ENCODE data around the gene TANK.

TANK gene

DNA sequence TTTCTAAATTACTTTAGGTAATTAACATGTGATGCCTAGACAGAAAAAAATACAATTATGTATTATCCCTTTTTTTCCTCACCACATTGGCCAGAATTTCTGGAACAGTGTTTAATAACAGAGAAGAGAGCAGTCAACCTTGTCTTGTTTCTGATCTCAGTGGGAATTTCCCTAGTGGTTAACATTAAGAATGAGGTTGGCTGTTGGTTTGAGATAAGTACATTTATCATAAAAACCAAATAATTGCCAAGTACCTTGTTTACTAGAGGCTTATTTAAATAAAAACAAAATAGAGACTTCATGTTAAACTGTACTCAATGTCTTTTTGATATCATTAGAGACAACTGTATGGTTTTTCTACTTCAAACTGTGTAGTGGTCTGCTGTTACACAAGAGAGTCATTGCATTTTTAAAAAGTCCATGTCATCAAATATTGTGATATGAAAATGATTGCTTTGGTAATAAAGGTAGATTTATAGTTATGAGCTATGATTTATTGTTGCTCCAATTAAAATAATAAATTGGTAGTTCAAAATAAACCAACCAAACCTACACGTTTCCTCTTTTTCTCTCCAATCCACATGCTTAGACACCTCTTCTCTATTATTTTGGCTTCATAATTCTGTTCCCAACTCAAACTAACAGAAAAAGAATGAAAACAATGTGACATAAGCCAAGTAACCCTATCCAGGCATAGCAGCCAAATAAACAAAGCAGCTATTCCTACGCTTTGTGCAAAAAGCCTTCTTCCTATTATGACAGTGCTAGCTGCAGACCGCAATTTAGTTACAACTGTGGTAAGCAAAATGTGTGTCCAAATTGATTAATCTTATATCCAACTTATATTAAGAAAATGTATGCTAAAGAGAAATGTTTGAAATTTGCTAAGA is 20.9 kb upstream of the TANK start:
- Histone ChIP-seq H3K27ac (ENCODE audit: low read length) (no peak overlapping the region), H3K4me3 (ENCODE audit: low read depth in 1 of 2, low read length in 2 of 2) (no peak overlapping the region)

DNA sequence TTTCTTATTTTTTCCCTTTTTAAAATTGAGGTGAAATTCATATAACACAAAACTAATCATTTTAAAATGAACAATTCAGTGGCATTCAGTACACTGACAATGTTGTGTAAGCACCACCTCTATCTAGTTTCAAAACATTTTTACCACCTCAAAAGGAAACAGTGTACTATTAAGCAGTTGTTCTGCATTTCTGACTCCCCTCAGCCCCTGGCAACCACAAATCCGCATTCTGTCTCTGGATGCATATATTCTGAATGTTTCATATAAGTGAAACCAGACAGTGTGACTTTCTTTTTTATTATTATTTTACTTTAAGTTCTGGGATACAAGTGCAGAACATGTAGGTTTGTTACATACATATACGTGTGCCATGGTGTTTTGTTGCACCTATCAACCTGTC is 19.2 kb upstream of the TANK start:
- H3K4me2 ChIP-seq (ENCODE audit: insufficient read depth, low read length): no peak overlapping the region

More for the DNA sequence above, 20.9 kb upstream of the TANK start:
- Histone ChIP-seq H2AFZ (ENCODE audit: low read depth, low read length) (no peak overlapping the region), H3K27me3 (ENCODE audit: insufficient read depth, low read length, poor library complexity) (no peaks in the 10 kb centered on the region), H3K4me2 (ENCODE audit: insufficient read depth, low read length) (no peak overlapping the region), H3K9ac (ENCODE audit: low read depth, low read length) (no peak overlapping the region), H3K36me3 (ENCODE audit: insufficient read depth, low read length) (no peaks in the 10 kb centered on the region), H3K9me3 (ENCODE audit: insufficient read depth, low read length, severe bottlenecking) (no peaks in the 10 kb centered on the region), H4K20me1 (ENCODE audit: insufficient read depth, low read length) (no peaks in the 10 kb centered on the region), H3K4me1 (ENCODE audit: insufficient read depth, low read length) (no peaks in the 10 kb centered on the region; the same call in 1 of the 2 replicates), H3K79me2 (ENCODE audit: insufficient read depth, low read length) (no peaks in the 10 kb centered on the region)
- DNase-seq (no peak), ATAC-seq (ENCODE audit: insufficient read depth, low read depth) (no peak)
- TF ChIP-seq CTCF (IDR thresholded peaks at IDR 0.05; ENCODE audit: borderline replicate concordance, extremely low read depth, low read length, poor library complexity, severe bottlenecking) (no peak), EZH2 (IDR thresholded peaks at IDR 0.05; ENCODE audit: borderline replicate concordance, low read depth, low read length, severe bottlenecking) (no peak)

GRCh38 chr2:161146209-161146775 is 13.9 kb upstream of the TANK start:
- no peak overlapping the region for H3K4me2 ChIP-seq (ENCODE audit: insufficient read depth, low read length)
- TF ChIP-seq CTCF (IDR thresholded peaks at IDR 0.05; ENCODE audit: borderline replicate concordance, extremely low read depth, low read length, poor library complexity, severe bottlenecking): no peak
- TF ChIP-seq EZH2 (IDR thresholded peaks at IDR 0.05; ENCODE audit: borderline replicate concordance, low read depth, low read length, severe bottlenecking): no peak
- H3K9me3 ChIP-seq (ENCODE audit: insufficient read depth, low read length, severe bottlenecking): peaks cover 19% of the 10 kb centered on the region
- H3K27ac ChIP-seq (ENCODE audit: low read length): no peak overlapping the region
- H3K79me2 ChIP-seq (ENCODE audit: insufficient read depth, low read length): no peaks in the 10 kb centered on the region
- H2AFZ ChIP-seq (ENCODE audit: low read depth, low read length): no peak overlapping the region
- ATAC-seq (ENCODE audit: insufficient read depth, low read depth): no peak
- no peak overlapping the region for H3K9ac ChIP-seq (ENCODE audit: low read depth, low read length)
- H3K4me1 ChIP-seq (ENCODE audit: insufficient read depth, low read length): no peaks in the 10 kb centered on the region
- H3K4me3 ChIP-seq (ENCODE audit: low read depth in 1 of 2, low read length in 2 of 2): no peak overlapping the region
- no peaks in the 10 kb centered on the region for H4K20me1 ChIP-seq (ENCODE audit: insufficient read depth, low read length)
- DNase-seq: no peak
- H3K36me3 ChIP-seq (ENCODE audit: insufficient read depth, low read length): no peaks in the 10 kb centered on the region
- H3K27me3 ChIP-seq (ENCODE audit: insufficient read depth, low read length, poor library complexity): no peaks in the 10 kb centered on the region

More for the DNA sequence above, 19.2 kb upstream of the TANK start:
- no peak overlapping the region for H3K4me3 ChIP-seq (ENCODE audit: low read depth in 1 of 2, low read length in 2 of 2)
- no peaks in the 10 kb centered on the region for H3K79me2 ChIP-seq (ENCODE audit: insufficient read depth, low read length)
- H3K27me3 ChIP-seq (ENCODE audit: insufficient read depth, low read length, poor library complexity): no peaks in the 10 kb centered on the region
- DNase-seq (no peak), ATAC-seq (ENCODE audit: insufficient read depth, low read depth) (peak; percentile 29; the same call in 2 of the 3 replicates)
- no peak overlapping the region for H3K27ac ChIP-seq (ENCODE audit: low read length)
- H3K4me1 ChIP-seq (ENCODE audit: insufficient read depth, low read length): no peaks in the 10 kb centered on the region; the same call in 1 of the 2 replicates
- no peaks in the 10 kb centered on the region for H4K20me1 ChIP-seq (ENCODE audit: insufficient read depth, low read length)
- TF ChIP-seq EZH2 (IDR thresholded peaks at IDR 0.05; ENCODE audit: borderline replicate concordance, low read depth, low read length, severe bottlenecking): no peak
- no peaks in the 10 kb centered on the region for H3K9me3 ChIP-seq (ENCODE audit: insufficient read depth, low read length, severe bottlenecking)
- H3K36me3 ChIP-seq (ENCODE audit: insufficient read depth, low read length): no peaks in the 10 kb centered on the region
- H2AFZ ChIP-seq (ENCODE audit: low read depth, low read length): no peak overlapping the region
- no peak overlapping the region for H3K9ac ChIP-seq (ENCODE audit: low read depth, low read length)

GRCh38 chr2:161146996-161147395 is 13.2 kb upstream of the TANK start:
- Histone ChIP-seq H3K27me3 (ENCODE audit: insufficient read depth, low read length, poor library complexity) (no peaks in the 10 kb centered on the region), H3K4me3 (ENCODE audit: low read depth in 1 of 2, low read length in 2 of 2) (no peak overlapping the region), H3K79me2 (ENCODE audit: insufficient read depth, low read length) (no peaks in the 10 kb centered on the region), H3K4me2 (ENCODE audit: insufficient read depth, low read length) (no peak overlapping the region), H3K9ac (ENCODE audit: low read depth, low read length) (no peak overlapping the region), H2AFZ (ENCODE audit: low read depth, low read length) (no peak overlapping the region), H3K36me3 (ENCODE audit: insufficient read depth, low read length) (no peaks in the 10 kb centered on the region), H3K9me3 (ENCODE audit: insufficient read depth, low read length, severe bottlenecking) (peaks cover 20% of the 10 kb centered on the region), H3K4me1 (ENCODE audit: insufficient read depth, low read length) (no peaks in the 10 kb centered on the region), H4K20me1 (ENCODE audit: insufficient read depth, low read length) (no peaks in the 10 kb centered on the region), H3K27ac (ENCODE audit: low read length) (no peak overlapping the region)
- ATAC-seq (ENCODE audit: insufficient read depth, low read depth): no peak
- TF ChIP-seq EZH2 (IDR thresholded peaks at IDR 0.05; ENCODE audit: borderline replicate concordance, low read depth, low read length, severe bottlenecking) (no peak), CTCF (IDR thresholded peaks at IDR 0.05; ENCODE audit: borderline replicate concordance, extremely low read depth, low read length, poor library complexity, severe bottlenecking) (no peak)
- DNase-seq: no peak
